SK-N-MC (cell line): ENCODE measurements around the gene E2F2.

Experiments
- EZH2 ChIP-seq: fragments of 200-600 bp; sonication (generic); IDR thresholded peaks from one replicate; pipeline ENCODE4 v1.6.1; 2017; ENCODE audit warnings: antibody characterized with exemption
- FOXP2 ChIP-seq: optimal IDR thresholded peaks from 2 replicates; pipeline ENCODE3; 2011; ENCODE audit warnings: mild to moderate bottlenecking, moderate library complexity; ENCODE audit not compliant: insufficient read depth; ENCODE audit errors: extremely low read length, control extremely low read depth
- POLR2AphosphoS5 ChIP-seq: IDR thresholded peaks from 2 replicates; pipeline ENCODE4 v1.6.1; 2012; ENCODE audit warnings: mild to moderate bottlenecking, low read depth, low read length, borderline replicate concordance

- TF ChIP-seq EZH2 (no peak), POLR2AphosphoS5 (no peak), FOXP2 (no peak)
Measured at GRCh38 chr1:23531562-23532094, 595 bp upstream of the E2F2 start.
